GM18909 (cell line): Measurements from ENCODE around the gene M1AP.

Experiments
- ATAC-seq: cut with Tn5 transposase; IDR thresholded peaks from one replicate; pipeline ENCODE4 v1.9.1; 2021; ENCODE audit warnings: mild to moderate bottlenecking; ENCODE audit not compliant: unreplicated experiment, poor library complexity

M1AP gene

GRCh38 chr2:74507926-74508520, 140.1 kb downstream of the M1AP start:
- peak; percentile 13 for ATAC-seq
